ENCODE data around the gene NODAL.

DNA sequence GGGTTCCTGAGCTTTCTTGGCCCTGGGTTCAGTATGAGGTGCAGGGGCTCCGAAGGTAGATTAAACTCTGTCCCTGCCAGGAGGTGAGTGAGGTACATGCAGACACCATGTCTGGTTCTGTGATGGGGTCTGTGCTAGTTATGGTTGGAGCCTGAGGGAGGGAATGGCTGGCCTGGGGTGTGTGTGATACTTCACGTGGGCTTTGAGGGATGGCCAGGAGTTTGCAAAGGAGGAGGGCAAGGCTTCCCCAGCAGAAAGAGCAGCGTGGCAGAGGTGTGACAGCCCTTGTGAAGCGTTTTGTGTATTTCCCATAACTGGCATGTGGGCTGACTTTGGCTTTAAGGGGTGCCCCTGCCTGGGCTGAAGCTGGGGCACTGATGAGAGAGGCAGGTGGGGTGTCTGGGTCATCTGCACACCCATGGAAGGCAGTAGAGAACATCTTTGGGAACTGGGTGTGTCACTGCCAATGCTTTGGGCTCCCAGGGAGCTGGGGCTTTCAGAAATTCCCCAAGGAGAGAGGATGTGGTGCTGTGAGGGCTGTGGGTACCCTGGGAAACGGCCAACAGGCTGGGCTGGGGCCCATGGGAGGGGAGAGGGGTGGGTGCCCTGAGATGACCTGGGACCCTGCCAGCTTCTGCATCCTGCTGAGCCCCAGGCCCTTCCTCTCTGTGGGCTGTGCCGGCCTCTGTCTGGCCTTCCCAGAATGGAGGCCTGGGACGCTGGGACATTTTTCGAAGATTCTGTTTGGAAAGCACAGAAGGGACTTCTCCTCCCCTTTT lies 41.7 kb upstream of the NODAL start:
- TF ChIP-seq, protein P1, sequence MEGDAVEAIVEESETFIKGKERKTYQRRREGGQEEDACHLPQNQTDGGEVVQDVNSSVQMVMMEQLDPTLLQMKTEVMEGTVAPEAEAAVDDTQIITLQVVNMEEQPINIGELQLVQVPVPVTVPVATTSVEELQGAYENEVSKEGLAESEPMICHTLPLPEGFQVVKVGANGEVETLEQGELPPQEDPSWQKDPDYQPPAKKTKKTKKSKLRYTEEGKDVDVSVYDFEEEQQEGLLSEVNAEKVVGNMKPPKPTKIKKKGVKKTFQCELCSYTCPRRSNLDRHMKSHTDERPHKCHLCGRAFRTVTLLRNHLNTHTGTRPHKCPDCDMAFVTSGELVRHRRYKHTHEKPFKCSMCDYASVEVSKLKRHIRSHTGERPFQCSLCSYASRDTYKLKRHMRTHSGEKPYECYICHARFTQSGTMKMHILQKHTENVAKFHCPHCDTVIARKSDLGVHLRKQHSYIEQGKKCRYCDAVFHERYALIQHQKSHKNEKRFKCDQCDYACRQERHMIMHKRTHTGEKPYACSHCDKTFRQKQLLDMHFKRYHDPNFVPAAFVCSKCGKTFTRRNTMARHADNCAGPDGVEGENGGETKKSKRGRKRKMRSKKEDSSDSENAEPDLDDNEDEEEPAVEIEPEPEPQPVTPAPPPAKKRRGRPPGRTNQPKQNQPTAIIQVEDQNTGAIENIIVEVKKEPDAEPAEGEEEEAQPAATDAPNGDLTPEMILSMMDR (IDR thresholded peaks at IDR 0.05; ENCODE audit: poor library complexity, severe bottlenecking) = no peak
- TF ChIP-seq RAD21 (conservative IDR thresholded peaks at IDR 0.05) (no peak), POLR2AphosphoS5 (IDR thresholded peaks at IDR 0.05) (no peak), SMC3 (conservative IDR thresholded peaks at IDR 0.05; ENCODE audit: poor library complexity) (no peak)

Measured in neural cell (in vitro differentiated cells).